Measurements from ENCODE around the gene RBM28.

DNA sequence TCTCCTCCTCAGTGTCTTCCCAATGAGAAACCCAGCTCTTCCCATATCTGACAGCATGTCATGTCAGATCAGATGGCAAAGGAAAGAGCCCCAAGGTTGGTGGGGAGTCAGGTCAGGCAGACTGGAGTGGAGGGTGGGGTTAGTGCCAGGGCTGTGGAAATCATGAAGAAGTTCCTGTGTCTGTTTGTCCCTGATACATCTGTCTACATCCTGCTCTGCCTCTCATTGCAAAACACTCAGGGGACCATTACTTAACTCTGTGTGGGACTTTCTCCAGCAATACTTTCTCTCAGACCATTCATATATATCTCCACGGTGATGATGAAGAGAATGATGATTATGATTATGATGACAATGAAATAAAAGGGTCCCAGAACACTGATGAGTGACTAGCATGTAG is 14.5 kb upstream of the RBM28 start:
- TF ChIP-seq POLR2A (IDR thresholded peaks at IDR 0.05; ENCODE audit: low read length) (no peak), POLR2AphosphoS2 (conservative IDR thresholded peaks at IDR 0.05; ENCODE audit: low read length) (no peak), SMC3 (IDR thresholded peaks at IDR 0.05) (no peak), KDM1A (IDR thresholded peaks at IDR 0.05; ENCODE audit: low read depth) (no peak), HDAC2 (IDR thresholded peaks at IDR 0.05) (no peak)
- TF ChIP-seq, protein P1, sequence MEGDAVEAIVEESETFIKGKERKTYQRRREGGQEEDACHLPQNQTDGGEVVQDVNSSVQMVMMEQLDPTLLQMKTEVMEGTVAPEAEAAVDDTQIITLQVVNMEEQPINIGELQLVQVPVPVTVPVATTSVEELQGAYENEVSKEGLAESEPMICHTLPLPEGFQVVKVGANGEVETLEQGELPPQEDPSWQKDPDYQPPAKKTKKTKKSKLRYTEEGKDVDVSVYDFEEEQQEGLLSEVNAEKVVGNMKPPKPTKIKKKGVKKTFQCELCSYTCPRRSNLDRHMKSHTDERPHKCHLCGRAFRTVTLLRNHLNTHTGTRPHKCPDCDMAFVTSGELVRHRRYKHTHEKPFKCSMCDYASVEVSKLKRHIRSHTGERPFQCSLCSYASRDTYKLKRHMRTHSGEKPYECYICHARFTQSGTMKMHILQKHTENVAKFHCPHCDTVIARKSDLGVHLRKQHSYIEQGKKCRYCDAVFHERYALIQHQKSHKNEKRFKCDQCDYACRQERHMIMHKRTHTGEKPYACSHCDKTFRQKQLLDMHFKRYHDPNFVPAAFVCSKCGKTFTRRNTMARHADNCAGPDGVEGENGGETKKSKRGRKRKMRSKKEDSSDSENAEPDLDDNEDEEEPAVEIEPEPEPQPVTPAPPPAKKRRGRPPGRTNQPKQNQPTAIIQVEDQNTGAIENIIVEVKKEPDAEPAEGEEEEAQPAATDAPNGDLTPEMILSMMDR (IDR thresholded peaks at IDR 0.05) = no peak
- TF ChIP-seq, protein P2, sequence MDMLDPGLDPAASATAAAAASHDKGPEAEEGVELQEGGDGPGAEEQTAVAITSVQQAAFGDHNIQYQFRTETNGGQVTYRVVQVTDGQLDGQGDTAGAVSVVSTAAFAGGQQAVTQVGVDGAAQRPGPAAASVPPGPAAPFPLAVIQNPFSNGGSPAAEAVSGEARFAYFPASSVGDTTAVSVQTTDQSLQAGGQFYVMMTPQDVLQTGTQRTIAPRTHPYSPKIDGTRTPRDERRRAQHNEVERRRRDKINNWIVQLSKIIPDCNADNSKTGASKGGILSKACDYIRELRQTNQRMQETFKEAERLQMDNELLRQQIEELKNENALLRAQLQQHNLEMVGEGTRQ (IDR thresholded peaks at IDR 0.05) = no peak

Data from A549 (cell line).